ENCODE results near the gene ID2. TPM values are rescaled to one million over a fixed set of nuclear protein-coding genes. Genes with fewer than 3 reads are reported as not detected.

The ID2 gene
- total RNA-seq, 1 donor from 2014 or later: 11.9 TPM

DNA sequence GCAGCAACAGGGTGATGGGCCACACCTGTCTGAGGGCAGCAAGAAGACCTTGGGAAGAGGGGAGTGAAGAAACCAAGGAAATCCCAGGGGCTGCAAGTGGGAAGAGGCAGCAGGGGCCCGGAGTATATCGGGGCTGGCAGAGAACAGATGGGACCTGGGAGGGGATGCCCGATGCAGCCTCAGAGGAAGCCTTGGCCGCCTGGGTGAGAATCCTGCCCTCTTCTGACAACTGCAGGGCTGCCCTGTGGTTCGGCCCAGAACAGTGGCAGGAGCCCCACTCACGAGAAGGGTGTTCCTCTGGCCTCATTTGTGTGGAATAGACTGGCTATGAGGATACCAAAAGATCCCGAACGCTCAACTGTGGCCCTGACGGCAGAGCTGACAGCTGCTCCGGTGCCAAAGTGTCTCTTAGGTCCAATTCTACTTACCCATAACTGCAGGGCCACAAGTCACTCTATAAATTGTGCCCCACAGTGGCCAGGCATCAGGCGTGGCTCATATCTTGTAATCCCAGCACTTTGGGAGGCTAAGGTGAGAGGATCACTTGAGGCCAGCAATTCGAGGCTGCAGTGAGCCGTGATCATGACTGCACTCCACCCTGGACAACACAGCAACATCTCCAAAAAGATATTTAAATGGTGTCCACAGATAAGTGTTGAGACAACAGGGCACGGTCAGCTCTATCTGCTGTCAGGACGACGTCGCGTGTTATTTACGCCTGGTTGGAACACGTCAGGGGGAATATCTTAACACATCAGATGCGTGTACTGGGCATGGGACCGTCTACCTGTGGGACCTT lies 23.6 kb upstream of the ID2 start:
- Mint-ChIP-seq H3K4me3 (ENCODE audit: unreplicated experiment) (no peak overlapping the region), H3K36me3 (ENCODE audit: unreplicated experiment) (no peaks in the 10 kb centered on the region), H3K9me3 (ENCODE audit: unreplicated experiment) (no peaks in the 10 kb centered on the region), H3K27me3 (ENCODE audit: unreplicated experiment) (no peaks in the 10 kb centered on the region), H3K27ac (ENCODE audit: unreplicated experiment) (no peak overlapping the region), H3K4me1 (ENCODE audit: unreplicated experiment) (peaks cover 17% of the 10 kb centered on the region)
- no peak for DNase-seq (ENCODE audit: extremely low spot score, unreplicated experiment)
- TF ChIP-seq, protein P1, sequence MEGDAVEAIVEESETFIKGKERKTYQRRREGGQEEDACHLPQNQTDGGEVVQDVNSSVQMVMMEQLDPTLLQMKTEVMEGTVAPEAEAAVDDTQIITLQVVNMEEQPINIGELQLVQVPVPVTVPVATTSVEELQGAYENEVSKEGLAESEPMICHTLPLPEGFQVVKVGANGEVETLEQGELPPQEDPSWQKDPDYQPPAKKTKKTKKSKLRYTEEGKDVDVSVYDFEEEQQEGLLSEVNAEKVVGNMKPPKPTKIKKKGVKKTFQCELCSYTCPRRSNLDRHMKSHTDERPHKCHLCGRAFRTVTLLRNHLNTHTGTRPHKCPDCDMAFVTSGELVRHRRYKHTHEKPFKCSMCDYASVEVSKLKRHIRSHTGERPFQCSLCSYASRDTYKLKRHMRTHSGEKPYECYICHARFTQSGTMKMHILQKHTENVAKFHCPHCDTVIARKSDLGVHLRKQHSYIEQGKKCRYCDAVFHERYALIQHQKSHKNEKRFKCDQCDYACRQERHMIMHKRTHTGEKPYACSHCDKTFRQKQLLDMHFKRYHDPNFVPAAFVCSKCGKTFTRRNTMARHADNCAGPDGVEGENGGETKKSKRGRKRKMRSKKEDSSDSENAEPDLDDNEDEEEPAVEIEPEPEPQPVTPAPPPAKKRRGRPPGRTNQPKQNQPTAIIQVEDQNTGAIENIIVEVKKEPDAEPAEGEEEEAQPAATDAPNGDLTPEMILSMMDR (IDR thresholded peaks at IDR 0.05): no peak

DNA sequence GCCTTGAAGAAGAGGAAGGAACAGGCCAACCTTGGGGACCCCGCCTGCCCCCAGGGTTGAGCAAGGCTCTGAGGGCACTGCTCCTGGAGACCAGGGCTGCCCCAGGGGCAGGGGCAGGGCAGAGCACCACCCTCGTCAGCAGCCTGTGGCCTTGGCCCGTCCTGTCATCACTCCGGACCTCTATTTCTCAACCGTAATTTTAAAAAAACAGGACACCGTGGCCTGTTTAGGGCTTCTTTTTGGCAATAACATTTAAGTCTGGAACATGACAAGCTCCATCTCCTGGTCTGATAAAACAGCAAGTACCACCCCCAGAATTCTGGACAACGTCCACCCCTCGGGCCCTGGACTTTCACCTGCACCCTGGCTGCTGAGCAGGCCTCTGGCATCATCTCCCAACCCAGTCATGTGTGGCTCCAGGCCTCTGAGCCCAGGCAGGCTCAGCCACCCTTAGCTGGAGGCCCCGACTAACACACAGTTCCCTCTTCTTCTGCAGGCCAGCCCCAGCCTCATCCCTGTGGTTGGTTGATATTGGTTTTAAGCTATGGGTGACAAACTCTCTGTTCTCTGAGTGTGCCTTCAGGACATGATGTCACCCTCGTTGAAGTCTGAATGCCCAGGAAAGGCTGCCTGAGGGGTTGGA lies 22.6 kb upstream of the ID2 start:
- Mint-ChIP-seq H3K4me3 (ENCODE audit: unreplicated experiment) (no peak overlapping the region), H3K27me3 (ENCODE audit: unreplicated experiment) (no peaks in the 10 kb centered on the region), H3K36me3 (ENCODE audit: unreplicated experiment) (no peaks in the 10 kb centered on the region), H3K9me3 (ENCODE audit: unreplicated experiment) (no peaks in the 10 kb centered on the region), H3K27ac (ENCODE audit: unreplicated experiment) (no peak overlapping the region), H3K4me1 (ENCODE audit: unreplicated experiment) (peaks cover 15% of the 10 kb centered on the region)
- DNase-seq (ENCODE audit: extremely low spot score, unreplicated experiment): no peak
- TF ChIP-seq, protein P1 (IDR thresholded peaks at IDR 0.05): no peak

DNA sequence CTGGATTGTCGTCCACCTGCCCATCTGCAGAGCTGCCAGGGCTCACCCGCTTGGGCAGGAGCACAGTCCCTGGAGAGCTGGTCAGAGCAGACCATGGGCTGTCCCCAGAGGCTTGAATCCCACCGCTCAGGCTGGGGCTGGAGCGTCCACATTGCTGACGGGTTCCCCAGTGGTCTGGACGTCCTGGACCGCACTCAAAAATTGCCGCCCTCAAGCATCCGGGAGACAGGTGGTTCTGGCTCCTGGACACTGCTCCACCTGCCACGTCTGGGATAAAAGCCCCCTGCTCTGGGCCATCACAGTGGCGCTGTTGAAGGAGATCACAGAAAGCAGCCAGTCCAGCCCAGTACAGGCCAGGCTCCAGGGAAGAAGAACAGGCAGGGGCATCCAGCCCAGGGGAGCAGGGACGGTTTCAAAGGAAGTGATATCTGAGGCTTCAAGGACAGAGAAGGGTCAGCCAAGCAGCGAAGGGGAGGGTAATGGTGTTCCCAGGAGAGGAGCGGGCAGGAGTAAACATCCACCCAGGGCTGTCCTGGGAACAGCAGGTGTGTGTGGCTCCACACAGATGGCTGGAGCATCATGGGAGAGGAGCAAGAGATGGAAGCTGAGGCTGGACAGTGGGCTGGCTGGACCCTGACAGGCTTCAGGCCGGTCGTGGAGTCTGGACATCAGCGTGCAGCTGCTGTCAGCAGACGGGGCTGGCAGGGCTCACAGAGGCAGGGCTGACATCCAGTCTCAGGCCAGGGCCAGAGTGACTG lies 21.9 kb upstream of the ID2 start:
- H3K9me3 Mint-ChIP-seq (ENCODE audit: unreplicated experiment): no peaks in the 10 kb centered on the region
- H3K4me1 Mint-ChIP-seq (ENCODE audit: unreplicated experiment): peaks cover 15% of the 10 kb centered on the region
- H3K27ac Mint-ChIP-seq (ENCODE audit: unreplicated experiment): no peak overlapping the region
- TF ChIP-seq, protein P1 (IDR thresholded peaks at IDR 0.05): no peak
- H3K36me3 Mint-ChIP-seq (ENCODE audit: unreplicated experiment): no peaks in the 10 kb centered on the region
- no peak for DNase-seq (ENCODE audit: extremely low spot score, unreplicated experiment)
- no peaks in the 10 kb centered on the region for H3K27me3 Mint-ChIP-seq (ENCODE audit: unreplicated experiment)
- H3K4me3 Mint-ChIP-seq (ENCODE audit: unreplicated experiment): no peak overlapping the region

DNA sequence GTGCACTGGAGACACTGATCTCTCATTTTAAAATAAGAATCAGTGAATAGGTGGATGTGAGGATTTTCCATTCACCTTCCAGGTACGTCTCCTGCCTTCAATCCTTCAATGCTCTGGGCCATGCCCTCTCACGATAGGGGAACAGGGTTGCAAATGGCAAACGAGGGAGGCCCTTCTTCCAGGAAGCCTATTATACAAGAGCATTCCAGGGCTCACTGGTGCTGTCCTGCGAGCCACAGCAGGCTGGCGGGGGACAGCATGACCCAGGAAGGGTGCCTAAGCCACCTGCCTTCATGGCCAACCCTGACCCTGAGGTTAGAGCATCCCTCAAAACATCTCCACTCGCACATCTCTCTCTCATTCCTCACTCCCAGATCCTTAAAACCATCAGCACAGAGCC lies 20.6 kb upstream of the ID2 start:
- Mint-ChIP-seq H3K4me1 (ENCODE audit: unreplicated experiment) (peaks cover 15% of the 10 kb centered on the region), H3K36me3 (ENCODE audit: unreplicated experiment) (no peaks in the 10 kb centered on the region), H3K27me3 (ENCODE audit: unreplicated experiment) (no peaks in the 10 kb centered on the region), H3K9me3 (ENCODE audit: unreplicated experiment) (no peaks in the 10 kb centered on the region), H3K4me3 (ENCODE audit: unreplicated experiment) (no peak overlapping the region), H3K27ac (ENCODE audit: unreplicated experiment) (no peak overlapping the region)
- no peak for DNase-seq (ENCODE audit: extremely low spot score, unreplicated experiment)
- TF ChIP-seq, protein P1 (IDR thresholded peaks at IDR 0.05): no peak

DNA sequence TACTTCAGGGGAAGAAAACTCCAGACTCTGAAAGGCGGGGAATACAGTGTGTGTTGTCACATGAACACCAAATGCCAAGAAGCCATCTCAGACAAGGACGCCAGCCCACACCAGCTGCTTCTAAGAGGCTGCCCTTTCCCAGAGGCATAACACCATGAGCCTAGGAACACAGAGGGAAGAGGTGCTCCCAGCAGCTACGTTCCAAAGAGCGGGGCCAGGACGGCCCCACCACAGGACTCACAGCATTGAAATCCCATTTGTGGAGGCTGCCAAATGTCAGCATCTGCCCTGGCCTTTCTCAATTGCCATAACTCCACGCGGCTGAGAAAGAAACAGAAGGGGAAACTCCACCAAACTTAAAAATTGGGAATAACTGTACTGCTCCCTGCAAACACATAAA lies 20.1 kb upstream of the ID2 start:
- DNase-seq (ENCODE audit: extremely low spot score, unreplicated experiment): no peak
- TF ChIP-seq, protein P1 (IDR thresholded peaks at IDR 0.05): no peak
- Mint-ChIP-seq H3K27ac (ENCODE audit: unreplicated experiment) (no peak overlapping the region), H3K27me3 (ENCODE audit: unreplicated experiment) (no peaks in the 10 kb centered on the region), H3K4me1 (ENCODE audit: unreplicated experiment) (peaks cover 13% of the 10 kb centered on the region), H3K4me3 (ENCODE audit: unreplicated experiment) (no peak overlapping the region), H3K36me3 (ENCODE audit: unreplicated experiment) (no peaks in the 10 kb centered on the region), H3K9me3 (ENCODE audit: unreplicated experiment) (no peaks in the 10 kb centered on the region)
